DOHH2 (cell line): Measurements from ENCODE around the gene KRT31.

Source experiments
- CTCF ChIP-seq: fragments of 200-600 bp; sonication (generic); IDR thresholded peaks from one replicate; pipeline ENCODE4 v1.5.1; 2014; ENCODE audit warnings: antibody characterized with exemption, mild to moderate bottlenecking, low read depth, low read length; ENCODE audit not compliant: poor library complexity, severe bottlenecking
- EZH2phosphoT487 ChIP-seq: fragments of 200-600 bp; sonication (generic); IDR thresholded peaks from 2 replicates; pipeline ENCODE4 v1.6.1; 2017; ENCODE audit warnings: borderline replicate concordance, mild to moderate bottlenecking, antibody characterized with exemption, low read length, moderate library complexity, mixed read lengths

- TF ChIP-seq CTCF (no peak), EZH2phosphoT487 (no peak)
Measured at GRCh38 chr17:41390411-41390938, 6.9 kb downstream of the KRT31 start.
